HFF-Myc (cell line): ENCODE measurements around the gene FHIT.

Source experiments
- DNase-seq: peaks from one replicate; pipeline ENCODE4 v3.0.0-alpha.2; 2011; ENCODE audit warnings: low read depth; ENCODE audit errors: extremely low read depth
- H3K4me3 ChIP-seq: replicated peaks from 2 replicates; pipeline ENCODE4 v1.5.1; 2011; ENCODE audit warnings: low read depth, mild to moderate bottlenecking, control low read depth, low read length
- CTCF ChIP-seq: IDR thresholded peaks from 2 replicates; pipeline ENCODE4 v1.5.1; 2012; ENCODE audit warnings: mild to moderate bottlenecking, low read depth, low read length, control low read depth; ENCODE audit errors: missing control alignments

The FHIT gene

GRCh38 chr3:60303160-60303559, 948.1 kb downstream of the FHIT start:
- TF ChIP-seq CTCF: no peak
- no peak overlapping the region for H3K4me3 ChIP-seq
- no peak for DNase-seq

GRCh38 chr3:60301142-60301541, 950.1 kb downstream of the FHIT start:
- no peak overlapping the region for H3K4me3 ChIP-seq
- no peak for TF ChIP-seq CTCF
- DNase-seq: no peak

- no peak overlapping the region for H3K4me3 ChIP-seq
- no peak for TF ChIP-seq CTCF
- DNase-seq: no peak
These were observed 953.1 kb downstream of the FHIT start for GRCh38 chr3:60298141-60298540.

- TF ChIP-seq CTCF: no peak
- no peak for DNase-seq
- no peak overlapping the region for H3K4me3 ChIP-seq
These were observed 957.1 kb downstream of the FHIT start for GRCh38 chr3:60294181-60294580.

- no peak for TF ChIP-seq CTCF
- no peak for DNase-seq
These were observed 960.1 kb downstream of the FHIT start for GRCh38 chr3:60291115-60291514.

GRCh38 chr3:60290122-60290492, 961.1 kb downstream of the FHIT start:
- DNase-seq: no peak
- no peak for TF ChIP-seq CTCF
- no peak overlapping the region for H3K4me3 ChIP-seq

More at GRCh38 chr3:60291115-60291514, 960.1 kb downstream of the FHIT start:
- H3K4me3 ChIP-seq: no peak overlapping the region

GRCh38 chr3:60289341-60290121, 961.7 kb downstream of the FHIT start:
- no peak for DNase-seq
- TF ChIP-seq CTCF: no peak
- no peak overlapping the region for H3K4me3 ChIP-seq
